HUES6 (cell line): ENCODE results near the gene CRYBA2.

Experiments used
- H3K27ac ChIP-seq: 2 replicates; pipeline ENCODE4 v1.7.0; 2013; ENCODE audit warnings: low read depth, mild to moderate bottlenecking, low read length, inconsistent platforms
- H3K27me3 ChIP-seq: 2 replicates; pipeline ENCODE4 v1.6.1; 2013; ENCODE audit warnings: low read length; ENCODE audit not compliant: control insufficient read depth, insufficient read depth
- H3K36me3 ChIP-seq: 2 replicates; pipeline ENCODE4 v1.6.1; 2013; ENCODE audit warnings: low read length; ENCODE audit not compliant: control insufficient read depth, insufficient read depth
- H3K4me1 ChIP-seq: 2 replicates; pipeline ENCODE4 v1.6.1; 2013; ENCODE audit warnings: low read length; ENCODE audit not compliant: control insufficient read depth, insufficient read depth
- H3K4me3 ChIP-seq: 2 replicates; pipeline ENCODE4 v1.5.1; 2013; ENCODE audit warnings: low read depth, low read length
- H3K9ac ChIP-seq: one replicate; pipeline ENCODE4 v1.6.1; 2013; ENCODE audit warnings: mild to moderate bottlenecking, low read length
- H3K9me3 ChIP-seq: 2 replicates; pipeline ENCODE4 v1.6.1; 2013; ENCODE audit warnings: low read depth, low read length; ENCODE audit not compliant: control insufficient read depth, insufficient read depth

Gene CRYBA2

GRCh38 chr2:218985325-218986091, 7.7 kb downstream of the CRYBA2 start:
- Histone ChIP-seq H3K4me1 (peaks cover 26% of the 10 kb centered on the region), H3K9ac (no peak overlapping the region), H3K36me3 (no peaks in the 10 kb centered on the region), H3K4me3 (peak overlapping the region; percentile 49), H3K27me3 (peaks cover 98% of the 10 kb centered on the region), H3K9me3 (no peaks in the 10 kb centered on the region), H3K27ac (no peak overlapping the region)

- Histone ChIP-seq H3K4me3 (peak within 1 kb of the TSS; percentile 50), H3K9me3 (no peaks in the 10 kb centered on the region), H3K4me1 (peaks cover 26% of the 10 kb centered on the region), H3K27me3 (peaks cover 98% of the 10 kb centered on the region), H3K36me3 (no peaks in the 10 kb centered on the region), H3K9ac (no peak within 1 kb of the TSS), H3K27ac (no peak within 1 kb of the TSS)
Measured at GRCh38 chr2:218985021-218985324, 8.2 kb downstream of the CRYBA2 start, which contains the start of gene FEV. TSS of gene FEV (minus strand) at chr2:218985184. CDS start at chr2:218985075, 109 bp downstream.

GRCh38 chr2:218984239-218985020, 8.8 kb downstream of the CRYBA2 start:
- H3K27me3 ChIP-seq: peaks cover 98% of the 10 kb centered on the region
- peaks cover 29% of the 10 kb centered on the region for H3K4me1 ChIP-seq
- no peak overlapping the region for H3K9ac ChIP-seq

GRCh38 chr2:218983934-218984238, 9.3 kb downstream of the CRYBA2 start:
- Histone ChIP-seq H3K9me3 (no peaks in the 10 kb centered on the region), H3K27ac (no peak overlapping the region), H3K4me1 (peaks cover 29% of the 10 kb centered on the region), H3K36me3 (no peaks in the 10 kb centered on the region), H3K27me3 (peaks cover 97% of the 10 kb centered on the region), H3K9ac (no peak overlapping the region), H3K4me3 (peak overlapping the region; percentile 28; the same call in 1 of the 2 replicates)

More at GRCh38 chr2:218984239-218985020, 8.8 kb downstream of the CRYBA2 start:
- Histone ChIP-seq H3K9me3 (no peaks in the 10 kb centered on the region), H3K36me3 (no peaks in the 10 kb centered on the region), H3K27ac (no peak overlapping the region), H3K4me3 (peak overlapping the region; percentile 50)

GRCh38 chr2:218983263-218983933, 9.8 kb downstream of the CRYBA2 start:
- H3K9ac ChIP-seq: no peak overlapping the region
- no peaks in the 10 kb centered on the region for H3K9me3 ChIP-seq
- no peak overlapping the region for H3K27ac ChIP-seq
- H3K4me1 ChIP-seq: peaks cover 29% of the 10 kb centered on the region
- H3K4me3 ChIP-seq: 0 out of 2 replicates have a peak overlapping the region, but pooled peaks have one; percentile 28
- H3K36me3 ChIP-seq: no peaks in the 10 kb centered on the region
- H3K27me3 ChIP-seq: peaks cover 97% of the 10 kb centered on the region

GRCh38 chr2:218982586-218983262, 10.5 kb downstream of the CRYBA2 start:
- Histone ChIP-seq H3K27me3 (peaks cover 97% of the 10 kb centered on the region), H3K27ac (no peak overlapping the region)

GRCh38 chr2:218981881-218982585, 11.2 kb downstream of the CRYBA2 start:
- Histone ChIP-seq H3K27me3 (peaks cover 97% of the 10 kb centered on the region), H3K9ac (no peak overlapping the region), H3K4me3 (peak overlapping the region; percentile 56), H3K27ac (no peak overlapping the region), H3K4me1 (peaks cover 29% of the 10 kb centered on the region), H3K9me3 (no peaks in the 10 kb centered on the region), H3K36me3 (no peaks in the 10 kb centered on the region)

More at GRCh38 chr2:218982586-218983262, 10.5 kb downstream of the CRYBA2 start:
- Histone ChIP-seq H3K36me3 (no peaks in the 10 kb centered on the region), H3K4me1 (peaks cover 29% of the 10 kb centered on the region), H3K9ac (no peak overlapping the region), H3K9me3 (no peaks in the 10 kb centered on the region), H3K4me3 (peak overlapping the region; percentile 56; the same call in 1 of the 2 replicates)

GRCh38 chr2:218981390-218981880, 11.8 kb downstream of the CRYBA2 start:
- H3K4me1 ChIP-seq: peaks cover 29% of the 10 kb centered on the region
- no peaks in the 10 kb centered on the region for H3K36me3 ChIP-seq
- H3K27me3 ChIP-seq: peaks cover 97% of the 10 kb centered on the region
- no peaks in the 10 kb centered on the region for H3K9me3 ChIP-seq
- no peak overlapping the region for H3K9ac ChIP-seq
- peak overlapping the region; percentile 56 for H3K4me3 ChIP-seq
- no peak overlapping the region for H3K27ac ChIP-seq

GRCh38 chr2:218980735-218981389, 12.4 kb downstream of the CRYBA2 start:
- H3K9me3 ChIP-seq: no peaks in the 10 kb centered on the region
- H3K36me3 ChIP-seq: no peaks in the 10 kb centered on the region
- H3K27me3 ChIP-seq: peaks cover 97% of the 10 kb centered on the region
- no peak overlapping the region for H3K27ac ChIP-seq
- no peak overlapping the region for H3K9ac ChIP-seq
- H3K4me1 ChIP-seq: peaks cover 29% of the 10 kb centered on the region
- peak overlapping the region; percentile 56 for H3K4me3 ChIP-seq
